ENCODE data around the gene ITGA8. TPM values are rescaled to one million over a fixed set of nuclear protein-coding genes. Genes with fewer than 3 reads are reported as not detected.

ITGA8 gene
- total RNA-seq, 1 donor from 2014 or later, result 0.37 TPM

GRCh38 chr10:15620337-15620736 is 99.4 kb downstream of the ITGA8 start:
- no peak overlapping the region for H3K27ac Mint-ChIP-seq (ENCODE audit: unreplicated experiment)
- DNase-seq (ENCODE audit: low read depth, low spot score), result no peak
- H3K4me1 Mint-ChIP-seq, result no peaks in the 10 kb centered on the region
- H3K27me3 Mint-ChIP-seq (ENCODE audit: low read depth), result no peaks in the 10 kb centered on the region
- H3K36me3 Mint-ChIP-seq (ENCODE audit: low read depth), result no peaks in the 10 kb centered on the region
- H3K4me3 Mint-ChIP-seq, result no peak overlapping the region
- TF ChIP-seq CTCF (conservative IDR thresholded peaks at IDR 0.05), result no peak
- H3K9me3 Mint-ChIP-seq, result no peaks in the 10 kb centered on the region

DNA sequence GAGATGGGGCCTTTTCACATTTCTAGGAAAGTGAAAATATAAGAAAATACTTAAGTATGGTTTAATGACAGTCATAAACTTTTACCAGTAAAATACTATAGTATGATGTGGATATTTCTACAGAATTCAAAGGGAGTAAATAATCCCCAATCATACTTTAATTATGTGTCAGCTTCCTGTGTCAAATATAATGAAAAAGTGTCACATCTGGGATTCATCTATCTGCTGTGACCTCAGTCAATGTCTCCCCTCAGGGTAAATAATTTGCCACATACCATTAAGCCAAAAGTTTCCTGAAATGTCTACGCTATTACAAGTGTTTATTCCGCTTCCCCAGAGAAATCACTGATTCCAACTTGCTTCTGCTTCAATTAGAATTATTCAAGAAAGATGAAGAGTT is 110.5 kb downstream of the ITGA8 start:
- Mint-ChIP-seq H3K27me3 (ENCODE audit: low read depth) (no peaks in the 10 kb centered on the region), H3K4me3 (no peak overlapping the region), H3K27ac (ENCODE audit: unreplicated experiment) (no peak overlapping the region), H3K36me3 (ENCODE audit: low read depth) (no peaks in the 10 kb centered on the region), H3K4me1 (no peaks in the 10 kb centered on the region), H3K9me3 (no peaks in the 10 kb centered on the region)
- DNase-seq (ENCODE audit: low read depth, low spot score), result no peak
- no peak for TF ChIP-seq CTCF (conservative IDR thresholded peaks at IDR 0.05)

GRCh38 chr10:15606377-15606776 is 113.3 kb downstream of the ITGA8 start:
- TF ChIP-seq CTCF (conservative IDR thresholded peaks at IDR 0.05), result no peak
- Mint-ChIP-seq H3K27ac (ENCODE audit: unreplicated experiment) (no peak overlapping the region), H3K9me3 (no peaks in the 10 kb centered on the region), H3K4me3 (no peak overlapping the region), H3K27me3 (ENCODE audit: low read depth) (peaks cover 2% of the 10 kb centered on the region), H3K36me3 (ENCODE audit: low read depth) (no peaks in the 10 kb centered on the region), H3K4me1 (peaks cover 6% of the 10 kb centered on the region)
- no peak for DNase-seq (ENCODE audit: low read depth, low spot score)

GRCh38 chr10:15605740-15606369 is 113.9 kb downstream of the ITGA8 start:
- Mint-ChIP-seq H3K4me3 (no peak overlapping the region), H3K27ac (ENCODE audit: unreplicated experiment) (no peak overlapping the region), H3K27me3 (ENCODE audit: low read depth) (peaks cover 2% of the 10 kb centered on the region), H3K9me3 (no peaks in the 10 kb centered on the region), H3K4me1 (peaks cover 6% of the 10 kb centered on the region), H3K36me3 (ENCODE audit: low read depth) (no peaks in the 10 kb centered on the region)
- no peak for DNase-seq (ENCODE audit: low read depth, low spot score)
- no peak for TF ChIP-seq CTCF (conservative IDR thresholded peaks at IDR 0.05)

DNA sequence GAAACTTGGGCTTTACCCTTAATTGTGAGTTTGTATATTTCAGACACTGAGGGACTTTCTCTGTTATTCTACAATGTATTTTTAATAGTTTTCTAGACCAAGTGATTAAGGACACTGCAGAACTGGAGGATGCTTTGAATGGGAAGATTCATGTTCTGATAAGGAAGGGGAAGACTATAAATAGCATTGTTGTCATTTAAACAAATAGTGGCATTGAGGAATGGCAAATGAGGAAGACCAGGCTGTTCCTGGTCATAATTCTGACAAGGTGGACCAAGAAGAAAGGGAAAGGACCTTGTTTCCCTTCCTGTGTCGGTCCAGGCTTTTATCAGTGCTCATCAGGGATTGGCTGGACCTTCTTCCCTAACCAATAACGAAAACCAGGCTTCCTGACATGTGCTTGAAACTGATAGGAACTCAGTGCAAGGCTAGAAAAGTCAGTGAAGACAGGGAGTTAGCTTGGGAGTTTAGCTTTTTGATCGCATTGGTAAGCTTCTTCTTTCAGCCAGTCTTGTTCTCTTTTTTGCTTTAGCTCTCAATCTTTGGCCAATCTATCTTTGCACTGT is 116.2 kb downstream of the ITGA8 start:
- Mint-ChIP-seq H3K27ac (ENCODE audit: unreplicated experiment) (no peak overlapping the region), H3K4me1 (peaks cover 6% of the 10 kb centered on the region), H3K9me3 (no peaks in the 10 kb centered on the region), H3K36me3 (ENCODE audit: low read depth) (no peaks in the 10 kb centered on the region), H3K4me3 (no peak overlapping the region), H3K27me3 (ENCODE audit: low read depth) (peaks cover 2% of the 10 kb centered on the region)
- TF ChIP-seq CTCF (conservative IDR thresholded peaks at IDR 0.05), result no peak
- DNase-seq (ENCODE audit: low read depth, low spot score), result no peak

All from neural crest cell (in vitro differentiated cells).